ENCODE data around the gene CPVL.

Gene CPVL

DNA sequence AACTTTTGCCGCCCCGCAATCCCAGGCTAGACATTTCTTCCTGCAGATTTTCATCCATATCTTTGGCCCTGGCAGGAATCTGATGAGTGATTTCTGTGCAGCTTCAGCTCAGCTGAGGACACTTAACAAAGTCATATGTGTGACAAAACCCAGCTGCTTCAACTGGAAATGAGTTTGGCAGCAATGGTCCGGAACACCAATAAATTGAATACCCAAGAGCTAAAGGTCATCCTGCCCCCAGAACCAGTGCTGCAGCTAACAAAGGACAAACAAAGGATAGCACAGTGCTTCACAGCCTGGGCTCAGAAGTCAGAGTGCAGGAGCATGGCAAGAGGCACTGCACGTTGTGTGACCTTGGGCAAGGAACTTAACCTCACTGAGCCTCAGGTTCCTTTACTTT lies 148.2 kb downstream of the CPVL start:
- DNase-seq: no peak

DNA sequence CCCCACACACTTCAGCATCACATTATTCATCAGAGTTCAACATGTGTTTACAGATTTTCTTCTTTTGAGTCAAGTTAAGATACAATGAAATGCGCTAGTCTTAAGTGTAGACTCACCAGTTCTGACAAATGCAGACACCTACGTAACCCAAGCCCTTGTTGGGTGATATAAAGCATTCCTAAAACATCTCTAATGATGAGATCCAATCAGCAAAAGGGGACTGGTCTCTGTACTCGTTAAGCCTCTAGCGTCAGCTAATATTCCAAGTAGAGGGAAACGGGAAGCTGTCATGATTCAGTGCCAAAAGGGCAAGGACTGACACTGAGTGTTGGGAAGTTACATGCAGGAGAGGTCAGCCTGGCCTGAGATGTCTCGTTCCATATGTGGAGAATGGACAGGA lies 149.5 kb downstream of the CPVL start:
- no peak for DNase-seq

DNA sequence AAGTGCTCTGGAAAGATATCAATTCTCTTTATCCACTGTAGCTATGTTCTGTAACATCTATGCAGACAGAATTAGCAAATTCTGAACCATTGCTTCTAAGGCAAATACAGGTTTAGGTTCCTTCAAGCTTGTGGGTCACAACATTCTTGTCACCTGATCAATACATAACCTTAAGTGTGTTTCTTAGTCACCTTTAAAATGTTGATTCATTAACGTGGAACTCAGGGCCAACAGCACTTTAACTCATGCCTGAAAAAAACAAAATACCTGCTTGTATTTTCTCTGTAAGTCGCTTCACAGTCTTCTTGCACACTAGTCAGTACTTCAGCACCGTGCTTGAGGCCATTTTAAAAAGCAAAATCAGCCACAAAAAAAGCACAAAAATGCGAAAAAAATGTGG lies 153.0 kb downstream of the CPVL start:
- no peak for DNase-seq

DNA sequence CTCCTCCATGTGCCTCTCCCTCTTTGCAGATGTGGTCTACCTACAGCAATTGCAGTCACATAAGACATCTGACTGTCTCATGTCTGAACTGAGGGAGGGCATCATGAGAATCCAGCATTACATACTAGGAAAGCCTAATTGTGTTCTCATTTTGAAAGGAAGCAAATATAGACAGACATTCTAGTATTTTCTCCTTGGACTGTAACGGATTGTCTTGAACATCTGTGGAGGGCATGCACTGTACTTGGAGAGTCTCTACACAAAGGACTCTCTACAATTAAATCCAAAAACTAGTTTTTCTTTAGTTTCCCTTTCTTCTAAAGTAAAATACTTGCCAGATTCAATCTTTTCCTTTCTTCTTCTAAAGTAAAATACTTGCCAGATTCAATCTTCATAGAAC lies 153.5 kb downstream of the CPVL start:
- DNase-seq: no peak

DNA sequence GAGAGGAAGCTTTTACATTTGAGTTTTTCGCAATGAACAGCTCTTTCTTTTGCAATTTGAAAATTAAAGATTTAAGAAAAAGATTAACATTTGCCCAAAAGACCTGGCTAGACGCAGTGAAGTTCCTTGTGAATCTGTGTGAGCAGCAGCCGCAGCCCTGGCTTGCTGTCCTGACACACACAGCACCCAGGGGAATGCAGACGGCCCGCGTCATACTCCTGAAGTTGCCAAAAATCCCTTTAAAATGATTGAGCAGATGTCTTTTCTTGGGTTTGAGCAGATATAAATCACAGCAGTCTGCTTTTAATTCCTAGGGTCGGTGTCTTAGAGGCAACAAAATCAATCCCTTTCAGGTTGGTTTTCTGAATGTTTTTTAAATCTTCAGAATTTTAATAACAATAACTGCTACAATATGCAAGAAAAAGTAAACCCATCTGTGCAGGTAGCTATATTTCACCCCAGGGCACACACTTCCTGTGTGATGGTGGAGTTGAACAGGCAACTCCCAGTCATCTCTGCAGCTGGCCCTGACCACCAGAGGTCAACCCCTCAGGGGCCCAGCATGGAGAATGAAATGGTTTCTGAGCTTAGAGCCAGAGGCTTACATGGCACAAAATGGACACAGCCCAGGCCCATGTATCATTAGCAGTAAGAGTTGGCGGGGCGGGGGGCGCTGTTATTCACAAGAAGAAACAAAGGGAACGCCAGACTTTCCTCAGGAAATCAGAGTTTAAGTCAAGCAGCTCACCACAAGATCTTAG lies 156.0 kb downstream of the CPVL start:
- no peak for DNase-seq

DNA sequence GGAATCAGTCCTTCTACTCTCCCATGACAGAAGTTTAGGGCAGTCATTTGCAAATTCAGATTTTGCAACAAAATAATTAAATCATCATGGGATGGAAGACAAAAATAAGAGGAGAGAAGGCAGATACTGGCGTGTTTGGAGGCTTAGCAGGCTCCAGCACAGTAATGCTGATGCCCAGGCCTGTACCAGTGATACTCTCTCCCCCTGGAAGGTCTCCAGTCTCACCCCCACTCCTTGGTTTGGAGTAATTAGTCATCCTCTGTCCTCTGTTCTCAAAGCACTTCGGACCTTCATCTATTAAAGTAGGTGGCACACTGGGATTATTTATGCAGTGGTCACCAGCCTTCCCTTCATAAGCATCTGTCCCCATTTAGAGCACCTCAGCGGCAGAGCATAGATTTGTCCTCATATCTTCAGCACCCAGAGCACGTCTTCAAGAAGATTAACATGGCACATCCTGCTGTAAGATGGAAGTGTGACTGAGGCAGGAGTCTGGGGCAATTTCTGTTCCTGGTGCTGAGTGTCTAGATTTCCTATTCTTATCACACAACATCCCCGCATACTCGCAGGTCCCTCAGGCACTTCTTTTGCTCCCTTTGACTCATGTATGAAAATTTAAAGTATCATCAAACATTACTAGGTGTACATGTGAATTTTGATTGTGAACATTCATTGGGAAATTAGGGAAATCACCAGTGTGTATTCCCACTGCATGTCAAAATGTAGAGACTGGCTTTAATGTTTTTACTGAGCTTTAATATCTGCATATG lies 156.9 kb downstream of the CPVL start:
- DNase-seq: no peak

DNA sequence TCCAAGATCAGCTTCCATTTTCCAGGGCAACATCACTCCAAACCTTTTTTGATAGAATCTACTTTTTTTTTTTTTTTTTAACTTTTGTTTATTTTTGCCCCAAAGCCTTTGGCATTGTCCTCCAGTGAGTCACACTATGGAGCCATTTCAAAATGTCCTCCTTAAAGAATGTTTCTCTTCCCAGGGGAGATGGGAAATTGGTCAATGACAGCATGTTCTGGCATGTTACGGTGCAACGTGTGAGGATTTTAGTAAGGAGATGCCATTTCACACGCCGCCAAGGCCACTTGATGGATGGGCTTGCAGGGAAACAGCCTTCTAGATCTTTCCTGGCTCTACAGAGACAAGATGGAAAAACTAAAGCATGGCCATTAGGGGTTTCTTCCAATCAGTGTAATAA lies 157.5 kb downstream of the CPVL start:
- no peak for DNase-seq

DNA sequence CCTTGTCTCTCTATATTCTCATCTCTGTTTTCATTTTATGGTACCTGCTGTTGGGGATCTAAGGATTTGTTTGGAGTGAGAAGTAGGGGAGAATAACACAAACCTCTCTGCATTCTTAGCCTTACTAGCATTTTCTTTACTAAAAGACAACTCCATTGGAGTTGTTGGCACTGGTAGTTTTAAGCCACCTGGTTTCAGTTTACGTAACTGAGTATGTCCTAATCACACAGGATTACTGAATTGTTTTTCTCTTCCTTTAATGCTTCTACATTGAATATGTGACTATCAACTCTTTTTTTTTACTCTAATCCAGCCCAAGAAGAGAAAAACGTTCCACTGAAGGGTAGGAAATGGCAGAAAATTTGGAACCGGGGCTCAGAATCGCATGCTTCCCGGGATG lies 158.2 kb downstream of the CPVL start:
- DNase-seq: no peak

DNA sequence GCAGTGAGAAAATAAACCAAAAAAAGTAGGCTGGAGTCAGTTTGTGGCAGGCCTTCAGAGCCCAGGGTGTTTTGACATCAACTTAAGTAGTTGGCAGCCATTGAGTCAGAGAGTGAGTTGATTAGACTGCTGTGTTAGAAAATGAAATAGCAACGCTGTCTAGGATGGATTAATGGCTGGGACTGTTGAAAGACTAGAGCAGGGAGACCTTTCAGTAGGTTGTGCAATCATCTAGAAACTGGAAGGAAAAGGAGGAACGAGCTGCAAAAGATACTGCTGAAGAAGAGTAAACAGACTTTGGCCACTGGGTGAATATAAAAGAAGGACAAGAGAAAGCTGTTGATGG lies 159.6 kb downstream of the CPVL start:
- no peak for DNase-seq

DNA sequence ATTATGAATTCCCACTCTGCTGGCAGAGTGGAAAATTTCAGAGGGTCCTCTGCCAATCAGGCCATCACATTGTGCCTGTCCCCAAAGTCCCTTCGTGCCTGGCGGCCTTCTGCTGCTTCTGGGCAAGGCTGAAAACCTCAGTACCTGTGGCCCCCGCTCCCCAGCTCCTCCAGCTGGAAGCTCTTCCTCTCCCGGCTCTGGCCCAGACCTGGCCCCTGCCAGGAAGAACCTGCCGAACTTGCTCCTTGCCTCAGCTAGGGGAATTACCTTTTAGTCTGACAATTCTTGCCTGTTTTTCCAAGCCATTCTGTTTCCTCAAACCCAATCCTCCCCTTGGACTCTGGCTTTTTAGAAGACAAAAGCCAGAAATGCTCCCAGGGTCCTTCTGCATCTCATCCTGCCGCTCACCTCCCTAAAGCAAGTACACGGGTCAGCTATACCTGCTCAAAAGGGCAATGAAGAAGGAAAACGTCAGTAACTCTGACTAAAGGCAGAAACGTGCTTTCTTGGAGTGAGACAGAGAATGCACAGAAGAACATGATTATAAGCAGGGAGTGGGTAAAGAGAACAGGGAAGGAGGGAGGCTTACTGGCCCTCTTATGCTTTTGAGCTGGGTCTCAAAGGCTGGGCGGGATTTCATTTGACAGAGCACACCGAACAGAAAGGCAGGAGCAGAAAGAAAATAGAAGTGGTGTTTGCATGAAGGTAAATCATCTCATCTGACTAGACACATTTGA lies 160.1 kb downstream of the CPVL start:
- DNase-seq: no peak

DNA sequence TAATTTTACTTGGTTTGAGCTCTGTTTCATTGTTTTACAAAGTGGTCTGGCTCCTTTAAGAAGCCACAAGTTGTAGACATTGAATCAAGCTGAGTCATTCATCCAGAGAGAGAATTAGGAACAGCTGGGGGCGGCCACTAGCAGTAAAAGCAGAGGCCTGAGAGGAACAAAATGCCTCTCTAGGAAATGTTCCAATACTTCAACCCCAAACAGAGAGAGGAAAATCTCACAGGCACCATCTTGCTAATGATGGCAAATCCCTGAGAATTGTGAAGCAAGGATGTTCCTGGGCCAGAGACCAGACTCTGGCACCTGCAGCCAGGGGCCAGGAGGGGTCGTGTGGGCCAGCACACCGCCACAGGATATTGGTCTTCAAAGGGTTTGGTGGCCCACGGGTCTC lies 161.7 kb downstream of the CPVL start:
- DNase-seq: peak; percentile 52

DNA sequence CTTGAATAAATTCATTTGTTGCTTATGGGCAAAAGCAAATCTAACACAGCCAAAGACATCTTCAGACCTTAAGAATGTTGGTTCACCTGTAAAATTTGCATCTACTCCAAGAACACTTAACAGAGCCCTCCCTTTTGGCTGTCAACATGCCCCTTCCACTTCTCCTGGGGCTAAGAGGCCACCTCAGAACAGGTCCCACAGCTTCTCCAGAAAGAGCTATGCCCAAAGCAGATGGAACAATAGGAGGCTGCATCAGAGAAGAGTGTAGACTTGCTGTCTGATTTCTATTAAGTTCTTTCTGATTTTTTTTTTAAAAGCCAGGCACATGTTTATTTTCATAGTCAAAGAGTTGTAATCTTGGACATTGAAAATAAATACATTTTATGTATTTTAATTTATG lies 162.1 kb downstream of the CPVL start:
- no peak for DNase-seq

DNA sequence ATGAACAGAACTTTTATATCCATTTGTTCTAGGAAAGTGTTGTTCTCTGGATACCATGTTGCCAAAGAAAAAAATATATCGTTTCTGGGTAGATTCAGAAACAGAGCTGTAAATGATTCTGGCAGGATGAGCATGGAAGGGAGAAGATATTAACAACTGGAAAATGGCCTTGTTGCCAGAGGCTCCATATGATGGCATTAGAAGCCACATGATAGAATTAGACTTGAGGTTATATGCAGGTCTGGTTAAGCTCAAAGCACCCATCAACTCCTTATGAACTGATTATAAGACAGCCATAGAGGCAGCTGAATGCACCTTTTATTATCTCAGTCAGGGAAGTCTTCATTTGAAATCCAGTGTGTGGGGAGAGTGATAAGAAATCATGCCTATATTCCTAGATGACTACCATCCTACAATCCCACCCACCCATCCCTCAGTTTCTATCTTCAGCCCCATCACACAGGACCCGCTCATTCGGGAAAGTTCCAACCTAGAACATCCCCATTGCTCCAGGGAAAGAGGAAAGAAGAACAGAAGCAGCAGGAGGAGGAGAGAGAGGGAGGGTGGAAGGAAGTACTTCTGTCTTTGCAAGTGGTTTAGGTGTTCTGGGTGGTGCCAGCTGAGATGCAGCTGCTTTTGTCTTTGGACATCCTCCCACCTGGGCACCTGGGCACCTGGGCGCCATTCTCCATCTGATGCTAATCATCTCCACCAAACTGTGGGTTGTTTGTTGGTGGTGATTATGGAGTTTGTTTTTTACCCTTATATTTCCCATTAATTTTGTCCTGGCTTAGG lies 162.7 kb downstream of the CPVL start:
- DNase-seq: no peak

DNA sequence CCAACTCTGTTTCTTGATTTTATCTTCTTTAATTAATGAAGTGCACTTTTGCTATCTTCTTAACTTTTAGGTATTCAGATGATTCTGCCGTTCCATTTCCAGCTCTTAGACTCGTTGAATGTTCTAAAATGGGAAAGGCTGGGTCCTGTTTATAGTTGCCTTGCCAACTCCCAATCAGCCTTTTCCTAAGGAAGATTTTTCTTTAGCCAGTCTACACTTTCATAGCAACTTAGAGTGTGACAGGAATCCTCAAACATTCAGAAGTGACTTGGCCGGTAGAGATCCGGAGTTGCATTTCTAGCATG lies 165.2 kb downstream of the CPVL start:
- DNase-seq: no peak

DNA sequence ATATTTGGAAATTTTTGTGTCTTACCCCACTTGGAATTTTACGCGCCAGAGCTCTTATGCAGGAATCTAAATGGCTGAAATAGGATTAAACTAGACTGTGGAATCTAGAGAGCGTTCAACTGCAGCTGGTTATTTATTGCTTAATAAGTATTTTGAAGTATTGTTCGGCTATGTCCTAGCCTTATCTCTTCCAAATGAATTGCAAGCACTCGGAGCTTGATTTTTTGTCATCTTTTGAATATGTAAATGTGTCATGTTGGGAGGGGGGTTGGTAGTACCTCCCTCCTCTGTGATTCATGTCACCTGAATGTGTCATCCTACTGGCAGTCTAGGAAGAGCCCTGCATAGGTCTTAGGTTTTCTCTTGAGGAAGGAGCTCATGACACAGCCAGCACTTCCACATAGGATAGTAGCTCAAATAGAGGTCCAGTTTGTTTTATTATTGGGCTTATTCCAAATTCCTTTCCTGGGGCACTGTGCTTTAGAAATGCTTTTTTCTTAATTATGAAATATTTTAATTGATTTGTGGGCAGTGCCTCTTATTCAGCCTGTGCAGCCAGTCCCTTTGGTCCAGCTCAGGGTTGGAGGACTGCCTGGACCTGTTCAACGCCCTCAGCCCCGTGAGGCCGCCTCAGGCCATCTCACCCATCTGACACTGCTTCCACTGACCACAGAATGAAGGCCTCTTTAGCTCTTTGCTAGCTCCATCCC lies 165.7 kb downstream of the CPVL start:
- DNase-seq: no peak

DNA sequence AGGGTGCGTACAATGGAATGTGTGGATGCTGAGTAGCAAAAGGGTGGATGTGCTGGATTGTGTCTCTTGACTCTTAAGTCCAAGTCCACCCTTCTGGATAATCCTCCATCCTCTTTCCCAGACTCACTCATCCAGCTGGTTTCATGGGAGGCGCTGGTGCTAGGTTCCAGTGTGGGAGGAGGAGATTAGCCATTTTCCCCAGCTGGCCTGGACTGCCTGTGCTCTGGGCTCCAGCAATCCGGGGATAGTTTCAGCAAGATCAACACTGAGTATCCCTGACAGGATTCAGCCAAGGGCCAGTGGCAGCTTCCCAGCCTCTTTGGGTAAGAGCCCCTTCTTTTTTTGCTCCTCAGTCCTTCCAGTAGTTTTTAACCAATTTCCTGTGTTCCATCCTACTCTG lies 166.6 kb downstream of the CPVL start:
- no peak for DNase-seq

DNA sequence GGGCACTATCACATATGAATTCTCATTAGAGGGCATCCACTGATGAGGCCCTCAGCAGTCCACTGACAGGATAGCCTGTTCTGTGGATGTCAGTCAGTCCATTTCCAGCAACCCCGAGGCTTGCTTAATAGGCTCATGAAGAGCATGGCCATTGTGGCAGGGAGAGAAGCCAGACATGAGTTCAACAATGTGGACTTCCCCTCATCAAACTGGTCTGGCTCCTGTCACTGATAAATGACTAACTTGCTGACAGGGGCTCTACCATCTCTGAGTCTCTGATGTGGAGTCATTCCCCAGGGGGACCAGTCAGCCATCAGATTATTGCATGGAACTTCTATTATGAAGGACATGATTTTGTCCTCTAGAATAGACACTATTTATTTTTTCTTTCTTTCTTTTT lies 168.5 kb downstream of the CPVL start:
- DNase-seq: no peak

DNA sequence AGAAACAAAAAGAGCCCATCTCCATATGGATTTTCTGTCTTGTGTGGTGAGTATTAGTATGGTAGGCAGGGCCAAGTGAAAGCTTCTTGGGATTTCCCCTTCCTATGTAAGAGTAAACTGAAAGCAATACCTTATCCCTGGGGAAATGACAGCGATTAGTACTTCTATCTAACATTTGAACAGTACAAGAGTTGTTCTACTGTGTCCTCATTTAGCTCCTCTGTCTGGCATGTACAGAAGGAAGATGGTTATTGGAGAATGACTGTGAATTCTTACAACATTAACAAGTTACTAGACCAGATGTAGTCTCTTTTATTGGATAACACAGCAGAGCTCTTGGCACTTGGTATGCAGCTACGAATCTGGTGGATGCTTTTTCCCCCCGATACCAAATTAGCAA lies 170.3 kb downstream of the CPVL start:
- DNase-seq: no peak

DNA sequence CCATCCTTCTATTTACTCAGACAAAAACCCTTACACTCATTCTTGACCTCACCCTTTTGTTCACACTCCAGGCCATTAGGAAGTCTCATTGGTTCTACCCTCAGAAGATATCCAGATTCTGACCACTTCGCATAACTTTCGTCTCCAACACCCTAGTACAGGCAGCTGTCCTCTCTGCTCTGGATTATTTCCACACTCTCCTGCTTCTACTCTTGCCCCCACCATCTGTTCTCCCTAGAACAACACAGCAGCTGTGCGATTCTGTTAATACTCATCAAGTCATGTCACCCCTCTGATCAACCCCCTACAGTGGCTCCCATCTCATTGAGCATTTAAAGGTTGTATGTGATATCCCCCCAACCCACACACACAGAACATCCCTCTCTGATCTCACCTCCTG lies 172.7 kb downstream of the CPVL start:
- no peak for DNase-seq

DNA sequence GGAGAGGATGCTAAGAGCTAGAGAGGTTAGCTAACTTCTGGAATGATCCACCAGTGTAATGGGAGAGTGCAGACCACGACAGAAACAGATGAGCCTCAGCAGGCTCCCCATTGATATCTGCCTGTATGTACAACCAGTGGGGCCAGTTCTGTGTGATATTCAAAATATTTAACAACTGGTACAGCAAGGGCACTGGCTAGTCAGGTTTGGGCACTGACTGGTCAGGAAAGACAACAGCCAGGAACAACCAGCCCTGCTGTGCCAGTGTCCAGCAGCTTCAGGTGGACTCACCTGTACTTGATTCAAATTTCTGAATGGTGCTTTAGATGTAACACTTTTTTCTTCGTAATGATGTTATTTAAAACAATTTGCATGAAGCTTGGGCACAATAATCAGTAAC lies 182.3 kb downstream of the CPVL start:
- DNase-seq: no peak

DNA sequence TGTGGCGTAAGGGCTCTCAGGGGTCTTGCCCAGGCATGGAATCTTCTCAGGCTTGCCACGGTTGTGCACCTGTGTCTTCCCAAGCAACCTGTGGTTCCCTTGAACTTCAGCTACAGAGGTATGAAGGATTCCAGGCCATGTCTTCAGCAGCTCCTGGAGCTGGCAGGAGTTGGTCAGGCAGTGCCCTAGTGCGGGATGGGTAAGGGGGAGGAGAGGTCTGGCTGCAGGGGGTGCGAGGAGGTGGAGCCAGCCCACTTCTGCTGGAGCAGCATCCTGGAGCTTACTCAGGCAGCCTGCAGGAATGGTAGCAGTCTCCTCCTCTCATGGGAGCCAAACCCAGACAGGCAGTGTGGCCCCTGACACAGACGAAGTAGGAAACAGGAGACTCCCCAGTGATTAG lies 184.4 kb downstream of the CPVL start:
- DNase-seq: no peak

DNA sequence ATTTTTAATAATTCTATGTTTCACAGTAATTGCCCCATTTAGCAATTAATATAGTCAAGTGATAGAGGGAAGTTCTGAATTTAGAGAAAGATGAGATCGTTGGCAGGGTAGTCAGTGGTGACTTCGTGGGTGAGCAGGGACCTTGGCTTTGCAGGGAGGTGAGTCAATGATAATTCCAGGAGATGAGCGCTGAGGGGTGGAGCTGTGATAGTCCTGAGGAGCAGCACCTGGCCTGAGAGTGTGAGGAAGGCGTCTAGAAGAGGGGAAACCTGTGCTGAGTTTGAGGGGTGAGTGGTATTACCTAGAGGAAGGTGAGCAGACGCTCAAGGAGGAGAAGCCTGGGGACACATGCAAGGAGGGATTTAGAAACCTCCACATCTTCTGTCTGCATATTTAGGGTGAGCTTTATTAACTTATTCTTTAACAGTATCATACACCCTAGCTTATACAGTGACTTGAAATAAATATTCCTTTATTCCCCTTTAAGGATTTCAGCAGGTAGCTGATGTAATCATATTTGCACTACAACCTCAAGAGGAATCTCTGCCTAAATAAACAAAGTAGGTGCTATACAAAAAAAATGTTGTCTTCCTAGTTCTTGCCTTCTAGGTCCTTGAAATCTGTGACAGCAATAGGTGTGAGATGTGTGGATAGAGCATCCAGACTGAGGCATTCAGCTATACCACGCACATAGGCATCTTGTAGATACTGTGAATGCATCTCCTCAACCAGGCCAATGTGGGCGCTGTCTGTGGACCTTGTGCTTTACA lies 186.1 kb downstream of the CPVL start:
- no peak for DNase-seq

Measured in kidney glomerular epithelial cell (primary cell).